Astrocyte (in vitro differentiated cells and primary cell): ENCODE data around the gene CTSD. TPM values are rescaled to one million over a fixed set of nuclear protein-coding genes. Genes with fewer than 3 reads are reported as not detected.

Experiments
- DNase-seq: peaks from one replicate; pipeline ENCODE4 v3.0.0-alpha.2; 2010; ENCODE audit warnings: low read depth
- FAIRE-seq: peaks from 2 replicates; lab custom pipeline; 2011; peaks lifted over from hg19 to GRCh38; lab: Jason Lieb, UNC
- H2AFZ ChIP-seq: 2 replicates; pipeline ENCODE4 v1.6.0; 2012; ENCODE audit warnings: low read depth, low read length, inconsistent platforms
- H3K27ac ChIP-seq: 2 replicates; pipeline ENCODE4 v1.5.1; 2011; ENCODE audit warnings: low read depth, low read length, inconsistent platforms
- H3K27me3 ChIP-seq: 2 replicates; pipeline ENCODE4 v1.6.0; 2011; ENCODE audit warnings: low read length, inconsistent platforms; ENCODE audit not compliant: insufficient read depth
- H3K36me3 ChIP-seq: 2 replicates; pipeline ENCODE4 v1.5.1; 2011; ENCODE audit warnings: low read length, inconsistent platforms; ENCODE audit not compliant: insufficient read depth
- H3K4me1 ChIP-seq: 2 replicates; pipeline ENCODE4 v1.5.1; 2011; ENCODE audit warnings: low read length, inconsistent platforms; ENCODE audit not compliant: insufficient read depth
- H3K4me2 ChIP-seq: 2 replicates; pipeline ENCODE4 v1.6.0; 2012; ENCODE audit warnings: low read length, inconsistent platforms
- H3K4me3 ChIP-seq: 2 replicates; pipeline ENCODE4 v1.5.1; 2011; ENCODE audit warnings: low read depth, mild to moderate bottlenecking, low read length, inconsistent platforms; ENCODE audit not compliant: insufficient read depth
- H3K79me2 ChIP-seq: 2 replicates; pipeline ENCODE4 v1.6.0; 2012; ENCODE audit warnings: mild to moderate bottlenecking, low read length, inconsistent platforms; ENCODE audit not compliant: insufficient read depth
- H3K9ac ChIP-seq: 2 replicates; pipeline ENCODE4 v1.6.0; 2012; ENCODE audit warnings: mild to moderate bottlenecking, low read length, inconsistent platforms
- H3K9me3 ChIP-seq: 2 replicates; pipeline ENCODE4 v1.5.1; 2012; ENCODE audit warnings: low read depth, mild to moderate bottlenecking, low read length, inconsistent platforms; ENCODE audit not compliant: insufficient read depth
- H4K20me1 ChIP-seq: 2 replicates; pipeline ENCODE4 v1.6.0; 2012; ENCODE audit warnings: low read length, inconsistent platforms; ENCODE audit not compliant: insufficient read depth
- H3K27ac Mint-ChIP-seq: one replicate; pipeline ENCODE4 v1.8.0; 2021; ENCODE audit warnings: mild to moderate bottlenecking, mixed read lengths; ENCODE audit not compliant: unreplicated experiment
- H3K27me3 Mint-ChIP-seq: one replicate; pipeline ENCODE4 v1.8.0; 2021; ENCODE audit warnings: low read depth, mixed read lengths; ENCODE audit not compliant: unreplicated experiment
- H3K36me3 Mint-ChIP-seq: one replicate; pipeline ENCODE4 v1.8.0; 2021; ENCODE audit warnings: low read depth, mixed read lengths; ENCODE audit not compliant: unreplicated experiment
- H3K4me1 Mint-ChIP-seq: one replicate; pipeline ENCODE4 v1.8.0; 2021; ENCODE audit warnings: low read depth, mixed read lengths; ENCODE audit not compliant: unreplicated experiment
- H3K4me3 Mint-ChIP-seq: one replicate; pipeline ENCODE4 v1.8.0; 2021; ENCODE audit warnings: mild to moderate bottlenecking, moderate library complexity, mixed read lengths; ENCODE audit not compliant: unreplicated experiment
- H3K9me3 Mint-ChIP-seq: one replicate; pipeline ENCODE4 v1.8.0; 2021; ENCODE audit warnings: mild to moderate bottlenecking, mixed read lengths; ENCODE audit not compliant: unreplicated experiment
- EZH2 ChIP-seq: IDR thresholded peaks from 2 replicates; pipeline ENCODE4 v1.6.1; 2012; ENCODE audit warnings: mild to moderate bottlenecking, low read length, inconsistent platforms; ENCODE audit not compliant: insufficient read depth
- total RNA-seq: library from RNA; stranded (reverse); gene quantifications from 2 replicates; pipeline ENCODE4 v1.2.1, GENCODE V29; 2021
- TF ChIP-seq, protein P1 (sequence below): IDR thresholded peaks from 2 replicates; pipeline ENCODE4 v1.5.1; 2011; ENCODE audit warnings: low read depth, mild to moderate bottlenecking, inconsistent platforms, low read length, moderate library complexity; ENCODE audit not compliant: insufficient read depth

Gene CTSD
- total RNA-seq, 1 donor from 2014 or later = 290 TPM

DNA sequence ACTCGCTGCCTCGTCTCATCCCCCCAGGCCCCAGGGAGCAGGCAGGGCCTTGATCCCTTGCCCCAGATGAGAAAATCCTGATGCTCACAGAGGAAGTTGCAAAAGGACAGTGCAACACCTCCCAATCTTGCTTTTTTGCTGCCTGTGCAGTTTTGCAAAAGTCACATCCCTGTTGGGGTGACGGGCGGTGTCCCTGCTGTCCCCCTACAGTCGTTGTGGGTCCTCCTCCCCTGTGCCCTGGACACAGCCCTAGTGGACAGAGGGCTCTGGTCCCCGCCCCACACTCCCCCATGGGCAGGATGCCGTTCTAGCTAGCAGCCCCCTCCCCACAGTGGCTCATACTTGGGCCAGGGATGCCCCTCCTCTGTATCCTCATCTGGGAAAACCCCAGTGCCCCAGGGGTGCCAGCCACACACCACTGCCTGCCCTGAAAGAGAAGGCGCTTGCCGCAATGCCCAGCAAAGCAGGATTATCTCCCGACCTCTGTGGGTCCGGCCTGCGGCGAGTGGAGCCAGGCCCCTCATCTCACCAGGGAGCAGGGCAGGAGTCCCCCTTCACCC is 18.4 kb upstream of the CTSD start:
- peaks cover 6% of the 10 kb centered on the region for H3K4me1 ChIP-seq
- H3K79me2 ChIP-seq = no peaks in the 10 kb centered on the region
- no peaks in the 10 kb centered on the region for H3K36me3 ChIP-seq
- H3K27ac ChIP-seq = no peak overlapping the region
- Mint-ChIP-seq H3K36me3 (peaks cover 3% of the 10 kb centered on the region), H3K27ac (no peak overlapping the region), H3K4me3 (no peak overlapping the region), H3K27me3 (peaks cover 47% of the 10 kb centered on the region), H3K9me3 (peaks cover 2% of the 10 kb centered on the region), H3K4me1 (peaks cover 1% of the 10 kb centered on the region)
- H2AFZ ChIP-seq = no peak overlapping the region
- DNase-seq = no peak
- peaks cover 3% of the 10 kb centered on the region for H3K27me3 ChIP-seq
- H3K9me3 ChIP-seq = no peaks in the 10 kb centered on the region
- no peak overlapping the region for H3K4me2 ChIP-seq
- no peak overlapping the region for H3K4me3 ChIP-seq
- H4K20me1 ChIP-seq = no peaks in the 10 kb centered on the region
- H3K9ac ChIP-seq = no peak overlapping the region
- FAIRE-seq = no peak
- TF ChIP-seq EZH2 = no peak
- TF ChIP-seq, protein P1, sequence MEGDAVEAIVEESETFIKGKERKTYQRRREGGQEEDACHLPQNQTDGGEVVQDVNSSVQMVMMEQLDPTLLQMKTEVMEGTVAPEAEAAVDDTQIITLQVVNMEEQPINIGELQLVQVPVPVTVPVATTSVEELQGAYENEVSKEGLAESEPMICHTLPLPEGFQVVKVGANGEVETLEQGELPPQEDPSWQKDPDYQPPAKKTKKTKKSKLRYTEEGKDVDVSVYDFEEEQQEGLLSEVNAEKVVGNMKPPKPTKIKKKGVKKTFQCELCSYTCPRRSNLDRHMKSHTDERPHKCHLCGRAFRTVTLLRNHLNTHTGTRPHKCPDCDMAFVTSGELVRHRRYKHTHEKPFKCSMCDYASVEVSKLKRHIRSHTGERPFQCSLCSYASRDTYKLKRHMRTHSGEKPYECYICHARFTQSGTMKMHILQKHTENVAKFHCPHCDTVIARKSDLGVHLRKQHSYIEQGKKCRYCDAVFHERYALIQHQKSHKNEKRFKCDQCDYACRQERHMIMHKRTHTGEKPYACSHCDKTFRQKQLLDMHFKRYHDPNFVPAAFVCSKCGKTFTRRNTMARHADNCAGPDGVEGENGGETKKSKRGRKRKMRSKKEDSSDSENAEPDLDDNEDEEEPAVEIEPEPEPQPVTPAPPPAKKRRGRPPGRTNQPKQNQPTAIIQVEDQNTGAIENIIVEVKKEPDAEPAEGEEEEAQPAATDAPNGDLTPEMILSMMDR = no peak

DNA sequence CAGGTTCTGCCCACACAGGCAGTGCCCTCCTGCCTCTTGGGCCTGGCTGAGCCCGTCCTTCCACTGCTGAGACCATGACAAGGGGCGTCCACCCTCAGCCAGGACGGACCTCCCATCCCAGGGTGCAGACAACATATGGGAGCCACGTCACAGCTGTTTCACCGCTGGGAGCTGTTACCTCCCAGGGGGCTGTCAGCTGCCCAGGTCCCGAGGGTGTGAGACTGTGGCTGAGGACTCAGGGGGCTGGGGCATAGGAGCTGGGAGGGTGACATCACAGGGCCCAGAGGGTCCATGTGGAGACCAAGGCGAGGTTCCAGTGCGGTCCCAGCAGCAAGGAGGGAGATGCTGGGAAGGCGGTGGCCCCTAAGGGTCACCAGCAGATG is 17.9 kb upstream of the CTSD start:
- no peak overlapping the region for H3K4me3 Mint-ChIP-seq
- H3K27me3 Mint-ChIP-seq = peaks cover 51% of the 10 kb centered on the region
- Histone ChIP-seq H2AFZ (no peak overlapping the region), H3K27me3 (no peaks in the 10 kb centered on the region), H3K4me1 (peaks cover 6% of the 10 kb centered on the region), H3K27ac (no peak overlapping the region), H3K9me3 (no peaks in the 10 kb centered on the region), H3K4me2 (no peak overlapping the region), H4K20me1 (no peaks in the 10 kb centered on the region), H3K4me3 (no peak overlapping the region), H3K9ac (no peak overlapping the region), H3K36me3 (no peaks in the 10 kb centered on the region), H3K79me2 (no peaks in the 10 kb centered on the region)
- DNase-seq (no peak), FAIRE-seq (no peak)
- peaks cover 3% of the 10 kb centered on the region for H3K36me3 Mint-ChIP-seq
- H3K9me3 Mint-ChIP-seq = peaks cover 6% of the 10 kb centered on the region
- peaks cover 1% of the 10 kb centered on the region for H3K4me1 Mint-ChIP-seq
- H3K27ac Mint-ChIP-seq = no peak overlapping the region
- TF ChIP-seq, protein P1 = no peak

DNA sequence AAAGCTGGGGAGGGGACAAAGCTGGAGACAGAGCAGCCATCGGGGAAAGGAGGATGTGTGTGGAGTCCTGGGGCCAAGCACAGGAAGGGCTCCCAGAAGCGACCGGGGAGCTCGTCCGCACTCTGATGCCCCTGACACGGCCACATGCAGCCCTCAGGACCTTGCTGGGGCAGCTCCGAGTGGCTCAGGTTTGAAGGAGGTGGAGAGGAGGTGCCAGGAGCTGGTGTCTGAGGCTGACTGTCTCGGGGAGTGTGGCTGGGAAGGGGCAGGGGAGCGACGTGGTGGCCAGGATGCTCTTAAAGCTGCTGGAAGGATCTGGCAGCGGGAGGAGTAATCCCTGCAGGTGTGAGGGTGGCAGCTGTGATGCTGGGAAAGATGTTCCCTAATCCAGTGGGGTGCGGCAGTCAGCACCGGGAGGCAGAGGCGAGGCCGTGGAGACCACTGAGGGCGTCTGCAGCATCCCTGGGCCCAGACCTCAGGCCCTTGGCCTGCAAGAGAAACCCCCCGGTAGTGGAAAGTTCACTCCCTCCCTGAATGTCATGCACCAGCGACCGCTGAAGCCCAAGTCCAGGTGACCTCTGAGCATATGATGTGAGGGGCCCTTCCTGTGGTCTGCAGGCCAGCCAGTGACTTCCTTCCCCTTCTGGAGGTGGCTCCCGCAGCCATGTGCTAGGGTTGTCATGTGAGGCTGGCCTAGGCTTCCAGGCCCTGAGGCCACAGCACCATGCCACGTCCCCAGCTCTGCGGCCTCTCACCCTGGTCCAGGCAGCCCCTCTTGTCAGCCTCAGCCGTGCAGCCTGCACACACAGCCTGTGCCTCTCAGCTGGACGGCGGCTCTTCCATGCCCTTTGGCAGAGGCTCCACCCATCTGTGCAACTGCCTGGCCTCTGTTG is 17.2 kb upstream of the CTSD start:
- peaks cover 3% of the 10 kb centered on the region for H3K36me3 Mint-ChIP-seq
- Histone ChIP-seq H3K4me2 (no peak overlapping the region), H4K20me1 (no peaks in the 10 kb centered on the region), H2AFZ (no peak overlapping the region), H3K9me3 (no peaks in the 10 kb centered on the region), H3K27ac (no peak overlapping the region), H3K79me2 (no peaks in the 10 kb centered on the region), H3K4me3 (no peak overlapping the region), H3K36me3 (no peaks in the 10 kb centered on the region), H3K9ac (no peak overlapping the region), H3K27me3 (no peaks in the 10 kb centered on the region), H3K4me1 (peaks cover 6% of the 10 kb centered on the region)
- FAIRE-seq (no peak), DNase-seq (no peak)
- no peak overlapping the region for H3K4me3 Mint-ChIP-seq
- peaks cover 6% of the 10 kb centered on the region for H3K9me3 Mint-ChIP-seq
- H3K4me1 Mint-ChIP-seq = peaks cover 1% of the 10 kb centered on the region
- TF ChIP-seq EZH2 = no peak
- TF ChIP-seq, protein P1 = no peak
- H3K27ac Mint-ChIP-seq = no peak overlapping the region
- peaks cover 50% of the 10 kb centered on the region for H3K27me3 Mint-ChIP-seq
